HEK293T (cell line): ENCODE results near the gene KIF17.

Experiments used
- ARNT ChIP-seq: fragments of 450-650 bp; IDR thresholded peaks from 2 replicates; pipeline ENCODE4 v1.6.1; 2017; ENCODE audit warnings: mild to moderate bottlenecking
- CTBP1 ChIP-seq: fragments of 450-650 bp; IDR thresholded peaks from 2 replicates; pipeline ENCODE4 v1.6.1; 2016; ENCODE audit warnings: borderline replicate concordance
- SP1 ChIP-seq: fragments of 450-650 bp; IDR thresholded peaks from 2 replicates; pipeline ENCODE4 v1.6.1; 2017

- TF ChIP-seq SP1, result no peak
- no peak for TF ChIP-seq CTBP1
- no peak for TF ChIP-seq ARNT
Observed at GRCh38 chr1:20698195-20698910, 19.5 kb downstream of the KIF17 start.
